Stomach (tissue), 4 donors: ENCODE results near the gene HECTD4.

ENCODE experiments used
- CTCF ChIP-seq, 7 experiments: fragments of 450-650 bp in 4 of 7; fragments of 200-600 bp in 3 of 7; sonication (generic) in 3 of 7; IDR thresholded peaks; one replicate each; pipeline ENCODE4 v1.5.1; 2016 to 2019; ENCODE audit warnings: antibody characterized with exemption in 7 of 7, control low read depth in 2 of 7, mild to moderate bottlenecking in 1 of 7
- EP300 ChIP-seq: sonication (generic); formaldehyde crosslinking; IDR thresholded peaks from one replicate; pipeline ENCODE4 v1.6.1; 2017; ENCODE audit warnings: antibody characterized with exemption
- POLR2A ChIP-seq, 4 donors: fragments of 450-650 bp; IDR thresholded peaks; one replicate each; pipeline ENCODE4 v1.6.1; 2016; ENCODE audit warnings: antibody characterized with exemption in 4 of 4, control low read depth in 2 of 4, mild to moderate bottlenecking in 1 of 4, moderate library complexity in 1 of 4
- POLR2AphosphoS5 ChIP-seq, 3 donors: sonication (generic); formaldehyde crosslinking; IDR thresholded peaks; one replicate each; pipeline ENCODE4 v1.6.1; 2016; ENCODE audit warnings: antibody characterized with exemption in 3 of 3

DNA sequence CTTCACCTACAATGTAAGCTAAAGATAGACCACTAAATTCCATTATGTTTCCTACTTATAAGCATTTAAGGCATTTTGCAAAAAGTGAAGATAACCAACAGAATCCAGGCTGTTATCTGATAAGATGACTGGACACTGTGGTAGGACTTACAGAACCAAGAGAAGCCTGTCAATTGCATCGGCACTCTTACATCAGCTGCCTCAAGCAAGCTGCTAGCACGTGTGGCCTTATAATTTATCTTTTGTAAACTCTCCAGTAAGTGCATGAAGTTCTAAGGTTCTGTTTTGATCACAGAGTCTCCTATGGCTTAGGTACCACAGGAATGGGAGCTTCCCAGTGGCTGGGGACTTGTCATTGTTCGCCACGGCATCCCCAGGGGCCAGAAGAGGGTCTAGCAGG, 168.2 kb downstream of the HECTD4 start:
- TF ChIP-seq POLR2A (IDR thresholded peaks at IDR 0.05) (no peak), CTCF (IDR thresholded peaks at IDR 0.05) (no peak), POLR2AphosphoS5 (IDR thresholded peaks at IDR 0.05) (no peak), EP300 (no peak)
